ENCODE results near the gene RNF32. TPM values are rescaled to one million over a fixed set of nuclear protein-coding genes. Genes with fewer than 3 reads are reported as not detected.
"Not testable (repeated sequence)": the region's sequence is repeated elsewhere in the genome, so short reads cannot be mapped to it uniquely, and the experiment has no call there.

Gene RNF32
- total RNA-seq, 1 donor from 2014 or later = 0.92 TPM

DNA sequence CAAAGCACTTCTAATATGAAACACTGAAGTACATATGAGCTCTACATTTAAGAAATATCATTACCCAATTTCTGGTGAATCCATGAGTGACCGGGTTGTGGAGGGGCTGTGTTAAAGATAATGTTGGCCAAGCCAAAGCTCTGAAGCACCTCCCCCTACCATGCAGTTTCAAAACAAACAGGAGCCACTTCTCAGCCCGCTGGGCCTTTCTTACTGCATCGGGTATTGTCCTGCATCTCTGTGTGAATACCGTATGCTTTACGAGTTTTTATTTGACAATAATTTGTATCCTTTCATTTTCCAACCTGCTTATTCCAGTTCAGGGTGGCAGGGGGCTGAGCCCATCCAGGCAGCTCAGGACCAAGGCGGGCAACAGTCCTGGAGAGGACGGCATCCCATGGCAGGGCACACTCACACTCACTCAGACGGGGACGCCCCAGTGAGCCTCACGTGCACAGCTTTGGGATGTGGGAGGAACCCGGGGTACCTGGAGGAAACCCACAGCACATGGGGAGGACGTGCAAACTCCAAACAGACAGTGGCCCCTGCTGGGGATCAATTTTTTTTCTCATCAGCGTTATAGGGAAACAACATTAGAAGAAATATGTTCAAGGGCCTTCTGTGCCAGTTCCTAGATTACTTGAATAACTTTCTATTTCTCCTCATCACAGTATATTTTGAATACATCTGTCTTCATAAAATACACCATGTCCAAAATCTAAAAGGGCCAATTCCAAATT is 1.9 kb downstream of the RNF32 start:
- no peak for DNase-seq

DNA sequence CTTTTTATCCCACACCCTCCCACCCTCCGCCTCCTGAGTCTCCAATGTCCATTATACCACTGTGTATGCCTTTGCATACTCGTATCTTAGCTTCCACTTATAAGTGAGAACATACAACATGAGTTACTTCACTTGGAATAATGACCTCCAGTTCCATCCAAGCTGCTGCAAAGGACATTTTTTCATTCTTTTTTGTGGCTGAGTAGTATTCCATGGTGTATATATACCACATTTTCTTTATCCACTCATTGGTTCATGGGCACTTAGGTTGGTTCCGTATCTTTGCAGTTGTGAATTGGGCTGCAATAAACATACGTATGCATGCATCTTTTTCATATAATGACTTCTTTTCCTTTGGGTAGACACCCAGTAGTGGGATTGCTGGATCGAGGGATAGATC is 6.8 kb downstream of the RNF32 start:
- DNase-seq = not testable (repeated sequence)

GRCh38 chr7:156650042-156650441 is 9.5 kb downstream of the RNF32 start:
- no peak for DNase-seq

- no peak for DNase-seq
These were observed 10.9 kb downstream of the RNF32 start for GRCh38 chr7:156651474-156651873.

- DNase-seq = no peak
These were observed 12.5 kb downstream of the RNF32 start for GRCh38 chr7:156652886-156653568.

- DNase-seq = no peak
These were observed 14.1 kb downstream of the RNF32 start for GRCh38 chr7:156654511-156655234.

DNA sequence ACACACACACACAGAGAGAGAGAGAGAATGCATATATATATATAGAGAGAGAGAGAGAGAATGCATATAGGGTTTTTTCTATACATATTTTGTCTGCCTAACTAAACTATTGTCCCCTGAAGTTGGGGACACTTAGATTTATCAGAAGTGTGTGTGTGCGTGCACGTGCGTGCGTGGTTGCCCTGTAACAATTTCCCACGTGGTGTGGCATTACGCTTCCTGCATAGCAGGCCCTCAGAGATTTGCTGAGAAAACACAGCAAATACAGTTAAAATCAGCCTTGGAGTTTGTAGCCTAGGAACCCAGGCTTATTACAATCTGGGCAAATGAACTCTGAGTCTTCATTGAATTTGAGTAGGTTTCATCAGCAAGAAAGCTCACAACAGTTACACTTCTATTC is 14.7 kb downstream of the RNF32 start:
- DNase-seq = no peak

GRCh38 chr7:156655983-156656382 is 15.4 kb downstream of the RNF32 start:
- no peak for DNase-seq

GRCh38 chr7:156656598-156656997 is 16.0 kb downstream of the RNF32 start:
- no peak for DNase-seq

- no peak for DNase-seq
These were observed 17.1 kb downstream of the RNF32 start for GRCh38 chr7:156657681-156658080.

- DNase-seq = no peak
These were observed 18.6 kb downstream of the RNF32 start for GRCh38 chr7:156659203-156659602.

DNA sequence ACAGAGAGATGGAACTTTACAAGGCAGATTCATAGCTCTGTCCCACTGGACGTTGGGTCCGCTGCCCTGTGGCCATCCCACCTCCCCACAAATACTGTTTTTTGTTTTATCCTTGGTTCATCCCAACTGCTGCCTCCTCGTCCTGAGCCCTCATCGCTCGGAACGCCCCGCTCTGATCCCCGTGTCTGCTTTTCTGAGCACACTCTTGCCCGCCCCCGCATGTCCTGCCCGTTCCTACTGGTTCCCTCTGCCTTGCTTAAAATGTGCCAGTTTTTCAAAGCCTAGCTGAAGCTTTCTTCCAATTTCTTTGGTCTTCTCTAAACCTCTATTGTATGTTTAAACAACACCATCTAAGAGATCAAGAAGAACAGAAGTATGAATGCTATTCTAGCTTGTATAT is 19.4 kb downstream of the RNF32 start:
- no peak for DNase-seq

DNA sequence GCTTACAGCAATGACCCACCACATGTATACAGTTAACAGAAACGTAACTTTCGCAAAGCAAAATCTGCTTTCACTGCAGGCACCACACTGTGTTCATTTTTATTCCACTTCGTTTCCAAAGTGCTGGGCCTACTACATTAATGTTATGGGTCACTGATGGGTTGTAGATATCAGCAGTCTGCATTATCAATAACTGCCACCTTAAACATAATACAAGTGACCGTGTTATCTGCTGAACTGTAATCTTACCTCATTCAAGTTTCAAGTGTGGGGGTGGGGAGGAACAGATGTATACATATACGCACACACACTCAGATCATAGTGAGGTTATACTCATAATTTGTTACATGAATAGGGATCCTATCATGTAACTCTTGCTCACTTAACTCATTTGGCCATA is 21.1 kb downstream of the RNF32 start:
- DNase-seq = no peak

- no peak for DNase-seq
These were observed 21.7 kb downstream of the RNF32 start for GRCh38 chr7:156662277-156662676.

- DNase-seq = no peak
These were observed 24.5 kb downstream of the RNF32 start for GRCh38 chr7:156665101-156665500.

- DNase-seq = no peak
These were observed 26.0 kb downstream of the RNF32 start for GRCh38 chr7:156666368-156667109.

GRCh38 chr7:156667110-156667426 is 26.5 kb downstream of the RNF32 start:
- no peak for DNase-seq

- DNase-seq = no peak
These were observed 27.7 kb downstream of the RNF32 start for GRCh38 chr7:156668130-156668741.

DNA sequence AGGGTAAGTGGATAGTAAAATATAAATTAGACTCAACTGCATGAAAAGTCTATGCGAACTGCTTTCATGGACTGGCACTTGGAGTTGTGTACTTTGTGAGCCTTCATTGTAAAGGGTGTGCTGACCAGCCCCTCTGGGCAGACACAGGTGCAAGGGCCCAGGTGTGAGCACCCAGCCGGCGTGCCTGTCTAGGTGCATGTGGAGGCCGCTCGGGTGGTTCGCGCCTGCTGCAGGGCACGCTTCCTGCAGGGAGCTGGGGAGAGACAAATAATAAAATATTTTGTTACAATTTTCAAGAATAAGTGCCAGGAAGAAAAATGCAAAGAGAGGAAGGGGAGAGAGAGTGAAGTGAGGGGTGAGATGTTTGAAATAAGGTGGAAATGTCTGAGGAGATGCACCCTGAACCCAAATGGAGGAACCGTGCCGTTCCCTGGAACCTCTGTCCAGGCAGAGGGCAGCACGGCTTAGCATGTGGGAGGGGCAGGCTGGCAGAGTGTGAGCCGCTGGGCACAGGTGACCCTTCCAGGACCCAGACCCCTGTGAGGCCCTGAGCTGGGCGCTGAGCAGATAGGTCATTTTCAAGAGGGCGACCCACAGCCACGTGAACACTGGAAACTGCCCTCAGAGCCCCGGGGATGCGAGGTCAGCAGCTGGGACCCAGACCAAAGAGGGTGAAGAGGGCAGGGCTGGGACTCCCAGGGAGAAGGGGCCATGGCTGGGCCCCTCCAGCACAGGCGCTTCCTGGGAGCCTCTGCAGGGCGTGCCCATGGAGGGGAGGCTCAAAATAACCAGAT is 28.7 kb downstream of the RNF32 start:
- DNase-seq = peak; percentile 51

GRCh38 chr7:156673454-156673853 is 32.9 kb downstream of the RNF32 start:
- peak; percentile 57 for DNase-seq

GRCh38 chr7:156673902-156674301 is 33.3 kb downstream of the RNF32 start:
- DNase-seq = peak; percentile 25

Measured in tongue (tissue), 2 donors.